HG02759 (cell line): Measurements from ENCODE around the gene KRTAP10-3.
"Not testable (repeated sequence)": the region's sequence is repeated elsewhere in the genome, so short reads cannot be mapped to it uniquely, and the experiment has no call there.

Experiments used
- ATAC-seq: cut with Tn5 transposase; IDR thresholded peaks from one replicate; pipeline ENCODE4 v1.9.1; 2021; ENCODE audit warnings: mild to moderate bottlenecking, moderate library complexity; ENCODE audit not compliant: unreplicated experiment

The KRTAP10-3 gene

DNA sequence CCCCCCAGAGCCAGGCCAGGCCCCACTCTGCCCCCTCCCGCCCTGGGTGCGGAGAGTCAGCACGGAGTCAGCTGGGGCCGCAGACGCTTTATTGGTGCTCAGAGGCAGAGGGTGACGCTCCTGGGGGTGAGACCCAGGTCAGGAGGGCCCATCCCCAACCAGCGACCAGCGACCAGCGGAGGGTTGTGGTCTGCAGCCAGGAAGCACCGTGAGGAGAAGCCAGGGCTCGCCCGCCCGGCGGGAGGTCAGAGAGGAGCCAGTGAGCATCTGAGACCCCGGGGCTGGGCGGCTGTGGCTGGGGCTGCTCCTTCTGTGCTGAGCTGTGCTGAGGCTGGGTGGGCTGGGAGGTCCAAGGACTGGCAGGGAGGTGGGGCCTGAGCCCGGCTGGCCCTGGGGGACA is 8.3 kb downstream of the KRTAP10-3 start:
- not testable (repeated sequence) for ATAC-seq

- ATAC-seq: no peak
These were observed 8.9 kb downstream of the KRTAP10-3 start for GRCh38 chr21:44549525-44550211.

- ATAC-seq: no peak
These were observed 9.7 kb downstream of the KRTAP10-3 start for GRCh38 chr21:44548922-44549321.

DNA sequence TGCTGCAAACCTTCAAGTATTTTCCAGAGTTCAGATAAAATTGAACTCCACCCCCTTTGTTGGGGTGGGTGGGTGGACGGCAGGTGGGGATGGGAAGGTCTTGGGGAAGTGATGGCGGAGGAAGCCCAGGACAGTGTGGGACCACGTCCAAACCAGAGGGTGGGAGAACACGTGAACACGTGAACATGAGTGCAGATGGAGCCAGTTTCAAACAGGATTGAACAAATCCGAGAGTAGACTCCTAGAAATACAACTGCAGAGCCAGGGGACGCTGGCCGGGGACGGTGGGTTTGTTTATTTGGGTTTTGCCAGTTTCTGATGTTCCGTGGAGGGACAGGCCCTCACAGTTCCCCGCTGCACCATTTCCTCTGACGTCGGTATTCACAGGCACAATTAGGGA is 10.2 kb downstream of the KRTAP10-3 start:
- no peak for ATAC-seq

DNA sequence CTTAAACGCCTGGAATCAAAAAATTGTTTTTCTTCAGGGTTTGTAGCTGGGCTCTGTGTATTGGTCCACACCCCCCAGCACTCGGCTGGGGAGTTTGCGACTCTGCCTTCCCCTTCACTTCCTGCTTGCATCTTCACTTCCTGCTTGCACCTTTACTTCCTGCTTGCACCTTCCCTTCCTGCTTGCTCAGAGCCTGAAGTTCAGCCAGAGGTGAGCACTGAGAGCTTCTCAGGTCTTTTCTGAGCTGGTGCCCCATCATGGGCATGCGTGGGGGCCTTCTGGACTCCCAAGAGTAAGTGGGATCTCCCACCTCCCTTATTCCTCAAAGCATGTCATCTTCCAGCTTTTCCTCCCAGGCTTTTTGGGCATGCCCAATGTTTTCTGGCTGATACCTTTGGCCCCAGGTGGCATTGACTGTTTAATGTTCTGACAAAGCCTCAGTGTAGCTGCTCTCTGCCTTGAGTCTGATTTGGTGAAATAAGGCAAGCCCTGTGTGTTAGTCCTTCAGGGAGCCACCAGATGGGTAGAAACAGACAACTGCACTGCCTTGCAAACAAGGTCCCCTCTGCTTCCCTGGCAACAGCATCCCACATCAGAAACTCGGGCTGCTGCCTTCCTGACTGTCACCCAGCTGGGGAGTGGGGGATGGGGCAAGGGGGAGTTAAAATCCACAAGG is 10.8 kb downstream of the KRTAP10-3 start:
- ATAC-seq: no peak

DNA sequence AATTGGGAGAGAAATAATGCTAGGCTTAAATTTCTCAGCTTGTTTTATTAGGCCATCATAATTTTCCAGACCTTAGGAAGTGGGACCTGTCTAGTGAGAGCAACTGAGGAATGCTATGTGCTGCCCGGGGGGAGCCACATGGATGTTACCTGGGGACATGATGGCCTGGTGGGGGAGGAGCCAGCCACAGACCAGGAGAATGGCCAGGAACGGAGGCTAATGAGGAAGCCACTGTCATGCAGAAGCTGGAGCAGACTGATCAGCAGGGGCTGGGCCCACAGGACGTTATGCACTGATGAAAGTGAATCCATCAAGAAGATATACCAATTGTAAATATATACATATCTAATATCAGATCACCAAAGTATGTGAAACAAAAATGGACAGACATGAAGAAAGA is 14.0 kb downstream of the KRTAP10-3 start:
- ATAC-seq: no peak

DNA sequence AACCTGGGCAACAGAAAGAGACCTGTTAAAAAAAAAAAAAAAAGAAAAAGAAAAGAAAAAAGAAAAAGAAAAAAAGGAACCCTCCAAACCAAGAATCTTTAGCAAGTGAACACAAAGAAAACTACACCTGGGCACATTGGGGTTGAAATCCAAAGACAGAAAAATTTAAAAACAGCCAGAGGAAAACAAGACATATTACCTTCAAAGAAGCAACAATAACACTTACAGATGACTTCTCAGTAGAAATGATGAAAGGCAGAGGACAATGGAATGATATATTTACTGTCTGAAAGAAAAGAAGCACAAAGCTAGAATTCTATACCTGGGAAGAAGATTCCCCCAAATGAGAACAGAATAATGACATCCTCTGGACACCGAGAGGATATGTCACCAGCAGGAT is 15.9 kb downstream of the KRTAP10-3 start:
- ATAC-seq: no peak

GRCh38 chr21:44540741-44541288 is 17.8 kb downstream of the KRTAP10-3 start:
- ATAC-seq: no peak

DNA sequence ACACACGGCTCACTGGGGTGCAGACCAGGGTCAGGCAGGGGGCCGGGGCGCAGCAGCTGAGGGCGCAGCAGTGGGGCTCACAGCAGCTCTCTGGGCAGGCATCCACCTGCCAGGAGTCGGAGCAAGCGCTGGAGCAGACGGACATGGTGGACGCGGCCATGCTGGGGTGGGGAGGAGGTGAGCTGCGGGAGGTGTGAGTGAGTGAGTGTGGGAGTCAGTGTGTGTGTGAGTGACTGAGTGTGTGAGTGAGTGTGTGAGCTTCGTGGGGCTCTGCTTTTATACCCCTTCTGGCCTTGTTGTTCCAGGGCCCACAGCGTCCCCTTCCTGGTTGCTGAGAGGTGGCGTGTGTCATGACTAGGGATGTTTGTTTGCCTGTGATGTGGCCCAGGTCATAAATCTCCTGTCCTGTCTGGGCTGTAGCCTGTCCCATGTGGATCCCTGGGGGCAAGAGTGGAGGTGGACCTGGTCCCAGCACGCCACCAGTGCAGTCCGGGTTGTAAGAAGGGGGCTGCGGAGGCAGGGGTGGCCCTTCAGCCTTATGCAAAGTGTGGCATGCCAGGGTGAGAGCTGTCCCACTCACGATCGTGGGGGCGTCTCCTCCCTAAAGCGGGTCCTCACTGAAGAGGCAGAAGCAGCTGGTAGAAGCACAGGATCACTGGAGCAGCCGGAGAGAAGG is 18.5 kb downstream of the KRTAP10-3 start, which contains the start of gene KRTAP10-1:
Gene KRTAP10-1 (minus strand): TSS at position 205 of the 676 bp plus-strand sequence. CDS start 45 bp downstream, at position 160.
- no peak for ATAC-seq

DNA sequence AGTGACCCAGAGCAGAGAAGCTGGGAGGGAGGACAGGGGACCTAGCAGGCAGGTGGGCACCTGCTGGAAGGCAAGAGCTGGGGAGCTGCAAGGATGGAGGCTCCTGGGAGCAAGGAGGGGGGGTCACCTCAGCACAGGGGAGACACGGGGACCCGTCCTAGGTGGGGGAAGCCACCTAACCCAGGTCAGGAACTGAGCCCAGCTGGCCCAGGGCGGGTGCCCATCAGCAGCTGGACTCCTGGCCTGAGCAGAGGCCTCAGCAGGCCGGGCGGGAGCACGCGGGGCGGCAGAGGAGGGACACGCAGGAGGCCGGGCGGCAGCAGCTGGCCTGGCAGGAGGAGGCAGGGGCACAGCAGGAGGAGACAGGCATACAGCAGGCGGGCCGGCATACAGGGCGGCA is 19.5 kb downstream of the KRTAP10-3 start:
- ATAC-seq: no peak

- ATAC-seq: no peak
These were observed 20.4 kb downstream of the KRTAP10-3 start for GRCh38 chr21:44537930-44538911.

GRCh38 chr21:44535963-44536362 is 22.6 kb downstream of the KRTAP10-3 start:
- ATAC-seq: no peak

- ATAC-seq: no peak
These were observed 23.9 kb downstream of the KRTAP10-3 start for GRCh38 chr21:44534688-44535087.

DNA sequence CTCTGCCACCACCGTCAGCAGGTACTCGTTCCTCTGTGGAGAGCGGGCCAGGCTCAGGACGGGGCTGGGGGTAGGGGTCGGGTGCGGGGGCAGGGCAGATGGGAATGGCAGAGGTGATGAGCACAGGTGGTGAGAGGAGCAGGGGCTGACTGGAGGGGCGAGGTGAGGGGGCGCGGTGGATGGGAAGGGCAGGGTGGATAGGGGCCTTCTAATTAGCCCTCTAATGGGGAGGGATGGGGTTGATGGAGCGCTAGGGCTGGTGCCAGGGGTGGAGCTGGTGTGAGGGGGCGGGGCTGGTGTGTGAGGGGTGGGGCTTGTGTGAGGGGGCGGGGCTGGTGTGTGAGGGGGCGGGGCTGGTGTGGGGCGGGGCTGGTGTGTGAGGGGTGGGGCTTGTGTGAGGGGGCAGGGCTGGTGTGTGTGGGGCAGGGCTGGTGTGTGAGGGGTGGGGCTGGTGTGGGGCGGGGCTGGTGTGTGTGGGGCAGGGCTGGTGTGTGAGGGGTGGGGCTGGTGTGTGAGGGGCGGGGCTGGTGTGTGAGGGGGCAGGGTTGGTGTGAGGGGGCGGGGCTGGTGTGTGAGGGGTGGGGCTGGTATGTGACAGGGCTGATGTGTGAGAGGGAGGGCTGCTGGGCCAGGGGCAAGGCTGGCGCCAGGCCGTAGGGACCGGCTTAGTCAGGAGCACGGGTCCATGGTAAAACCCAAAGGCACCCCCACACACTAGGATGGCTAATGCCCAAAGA is 24.5 kb downstream of the KRTAP10-3 start:
- no peak for ATAC-seq

DNA sequence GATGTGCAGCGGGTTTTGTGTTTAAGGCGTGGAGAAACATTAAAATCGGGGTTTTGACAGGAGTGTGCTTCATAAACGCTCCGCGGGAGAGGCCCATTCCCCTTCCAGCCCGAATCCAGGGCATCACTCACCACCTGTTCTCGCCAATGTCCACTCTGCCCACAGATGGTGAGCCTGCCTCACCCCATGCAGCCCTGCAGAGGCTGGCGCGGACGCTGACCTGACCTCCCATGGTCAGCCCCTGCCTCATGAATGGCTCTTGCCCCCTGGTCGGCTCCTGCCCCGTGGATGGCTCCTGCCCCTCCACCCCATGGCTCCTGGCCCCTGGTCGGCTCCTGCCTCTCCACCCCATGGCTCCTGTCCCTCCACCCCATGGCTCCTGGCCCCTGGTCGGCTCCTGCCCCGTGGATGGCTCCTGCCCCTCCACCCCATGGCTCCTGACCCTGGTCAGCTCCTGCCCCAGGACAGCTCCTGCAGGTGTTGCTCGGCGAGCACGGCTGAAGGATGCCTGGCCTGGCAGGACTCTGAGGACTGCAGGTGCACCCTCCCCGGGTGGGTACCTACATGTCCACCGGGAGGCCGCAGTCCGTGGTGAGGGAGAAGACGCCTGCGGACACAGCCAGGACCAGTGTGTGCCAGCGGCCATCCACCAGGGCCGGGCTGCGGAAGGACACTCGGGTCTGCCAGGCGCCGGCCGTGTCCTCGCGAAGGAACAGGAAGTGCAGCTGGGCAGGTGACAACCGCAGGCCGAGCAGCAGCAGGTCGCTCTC is 25.3 kb downstream of the KRTAP10-3 start:
- ATAC-seq: no peak

DNA sequence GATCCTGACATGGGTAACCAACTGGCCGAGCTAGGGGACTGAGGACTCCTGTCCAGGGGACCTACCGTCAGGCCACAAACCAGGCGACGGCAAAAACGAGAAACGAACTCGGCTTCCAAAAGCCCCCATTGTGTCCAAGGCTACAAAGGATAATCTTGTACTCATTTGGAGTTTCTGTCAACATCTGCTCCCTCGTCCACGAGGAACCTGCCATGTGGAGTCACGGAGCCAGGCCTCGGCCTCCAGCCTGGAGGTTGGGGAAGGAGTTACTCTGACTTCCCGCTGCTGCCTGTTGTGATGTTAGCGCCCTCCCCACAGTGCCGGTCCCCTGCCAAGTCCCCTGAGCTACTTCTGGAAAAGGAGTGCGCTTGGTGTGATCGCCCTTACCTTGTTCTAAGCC is 25.9 kb downstream of the KRTAP10-3 start:
- no peak for ATAC-seq

DNA sequence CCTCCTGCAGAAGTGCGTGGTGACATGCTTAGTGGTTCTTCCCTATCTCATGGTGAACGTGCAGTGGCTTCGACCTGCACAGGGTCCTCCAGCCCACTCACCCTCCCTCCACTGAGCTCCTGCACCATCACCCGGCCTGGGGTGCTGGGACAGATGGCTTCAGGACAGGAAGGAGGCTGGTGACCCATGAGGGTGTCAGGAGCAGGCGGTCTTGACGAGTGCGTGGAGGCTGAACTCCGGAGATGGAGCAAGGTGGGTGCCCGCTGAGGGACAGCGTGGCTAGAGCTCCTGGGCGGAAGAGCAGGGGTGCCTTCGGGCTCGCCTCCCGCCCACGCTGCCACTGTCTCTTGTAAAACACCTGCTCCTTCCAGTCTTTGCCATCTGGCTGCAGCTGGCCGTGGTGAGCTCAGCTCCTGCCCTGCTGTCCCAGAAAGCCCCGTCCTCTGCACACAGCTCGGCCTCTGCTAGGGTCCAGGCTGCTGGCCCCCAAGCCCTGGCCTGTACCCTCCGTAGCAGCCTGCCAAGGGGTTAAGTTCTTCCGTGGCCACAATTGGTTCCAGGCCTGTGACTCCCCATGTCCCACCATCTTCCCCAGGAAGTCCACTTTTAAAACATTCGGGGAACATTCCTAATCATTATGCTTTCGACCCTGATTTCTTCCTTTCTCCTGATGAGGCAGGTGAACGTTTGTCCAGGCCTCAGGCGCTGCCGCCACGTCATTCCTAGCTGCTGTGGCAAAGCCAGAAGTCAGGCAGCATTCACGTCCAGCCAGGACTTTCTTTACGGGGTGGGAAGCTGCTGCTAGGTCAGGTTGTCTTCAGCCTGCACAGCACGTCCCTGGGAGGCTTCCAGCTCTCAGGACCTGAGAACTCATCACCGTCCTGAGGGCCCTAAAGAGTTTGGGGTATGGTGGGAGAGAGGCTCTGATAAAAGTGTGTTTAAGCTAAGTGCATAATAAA is 26.7 kb downstream of the KRTAP10-3 start:
- ATAC-seq: no peak
